Ureter (tissue), 1 donor: ENCODE data around the gene PA2G4. TPM values are rescaled to one million over a fixed set of nuclear protein-coding genes. Genes with fewer than 3 reads are reported as not detected.

Experiments
- DNase-seq: peaks from one replicate; pipeline ENCODE4 v3.0.0-alpha.2; 2020; ENCODE audit warnings: low spot score
- total RNA-seq: library from RNA; stranded (reverse); gene quantifications from one replicate; pipeline ENCODE4 v1.2.4, GENCODE V29; 2023
- donor health status: DM: yes; HTN: yes; CAD: no.

PA2G4 gene
- total RNA-seq, 1 donor from 2014 or later = 139 TPM

DNA sequence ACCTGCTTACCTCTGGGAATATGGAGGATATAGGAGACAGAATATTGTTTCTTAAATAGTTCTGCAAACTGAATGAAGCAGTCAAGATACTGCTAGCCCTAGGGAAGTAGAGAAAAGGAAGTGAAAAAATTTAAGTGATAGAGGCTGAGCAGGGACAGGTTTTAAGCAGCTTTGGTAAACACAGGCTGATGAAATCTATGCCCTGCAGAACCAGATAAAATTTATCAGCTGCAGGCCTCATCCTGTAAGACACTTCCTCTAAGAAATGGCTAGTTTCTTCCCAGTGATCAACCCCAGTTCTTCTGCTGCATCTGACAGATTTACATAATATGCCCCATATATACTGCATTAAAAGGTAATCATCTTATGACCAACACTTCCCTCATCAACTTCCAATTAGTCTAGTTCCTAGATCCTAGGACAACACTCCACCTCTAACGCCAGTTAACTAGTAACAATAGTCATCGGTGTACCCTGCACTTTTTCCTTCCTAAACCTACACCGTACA lies 22.4 kb downstream of the PA2G4 start:
- DNase-seq = no peak

- no peak for DNase-seq
Observed at GRCh38 chr12:56127485-56127887, 23.1 kb downstream of the PA2G4 start.

- peak; percentile 99 for DNase-seq
Observed at GRCh38 chr12:56127888-56128669, 23.7 kb downstream of the PA2G4 start, which contains the start of gene ESYT1. TSS of gene ESYT1 (plus strand) at chr12:56128267. CDS start at chr12:56128320, 53 bp downstream.

DNA sequence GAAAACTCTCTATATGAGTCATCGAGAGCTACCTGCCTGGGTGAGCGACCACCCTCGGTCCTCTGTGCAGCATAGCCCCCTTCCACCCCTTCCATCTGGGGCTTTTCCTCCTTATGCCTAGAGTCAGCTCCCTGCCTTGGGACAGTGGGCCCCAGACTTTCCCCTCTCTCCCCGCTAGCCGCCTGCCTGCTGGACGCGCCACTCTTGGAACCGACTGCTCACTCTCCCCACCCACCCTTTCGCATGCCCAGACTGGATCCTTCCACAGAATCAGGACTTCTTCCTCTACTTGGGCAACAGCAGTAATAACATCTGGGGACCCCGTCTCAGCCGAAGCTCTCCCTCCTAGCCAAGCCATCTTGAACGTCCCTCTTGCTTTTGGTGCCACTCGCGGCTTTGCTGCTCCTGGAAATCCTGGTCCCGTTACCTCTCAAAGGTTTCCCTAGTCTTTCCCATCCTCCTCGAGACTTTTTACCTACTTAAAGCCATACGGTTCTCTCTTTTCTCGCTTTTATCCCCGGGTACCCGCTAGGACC lies 24.4 kb downstream of the PA2G4 start:
- DNase-seq = no peak

- peak; percentile 77 for DNase-seq
Observed at GRCh38 chr12:56129206-56129941, 25.0 kb downstream of the PA2G4 start.

DNA sequence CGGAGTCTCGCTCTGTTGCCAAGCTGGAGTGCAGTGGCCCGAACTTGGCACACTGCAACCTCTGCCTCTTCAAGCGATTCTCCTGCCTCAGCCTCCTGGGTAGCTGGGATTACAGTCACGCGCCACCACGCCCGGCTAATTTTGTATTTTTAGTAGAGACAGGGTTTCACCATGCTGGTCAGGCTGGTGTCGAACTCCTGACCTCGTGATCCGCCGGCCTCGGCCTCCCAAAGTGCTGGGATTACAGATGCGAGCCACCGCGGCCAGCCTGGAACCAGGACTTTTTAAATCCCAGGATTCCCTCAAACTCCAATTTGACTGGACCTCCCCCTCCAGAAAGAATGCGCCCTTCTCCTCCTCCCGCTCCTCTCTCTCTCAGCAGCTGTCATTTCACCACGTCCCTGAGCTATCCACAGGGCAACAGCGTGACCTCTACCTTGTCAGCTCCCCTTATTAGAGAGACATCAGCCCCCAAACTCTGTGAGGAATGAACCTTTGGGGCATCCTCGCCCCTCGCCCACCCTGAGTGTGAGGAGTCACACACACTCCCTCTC lies 25.7 kb downstream of the PA2G4 start:
- DNase-seq = no peak

GRCh38 chr12:56130876-56131275 lies 26.5 kb downstream of the PA2G4 start:
- no peak for DNase-seq

- no peak for DNase-seq
Observed at GRCh38 chr12:56134897-56135296, 30.5 kb downstream of the PA2G4 start.

GRCh38 chr12:56137853-56138571 lies 33.7 kb downstream of the PA2G4 start:
- DNase-seq = no peak

- DNase-seq = no peak
Observed at GRCh38 chr12:56141946-56142784, 37.8 kb downstream of the PA2G4 start.

DNA sequence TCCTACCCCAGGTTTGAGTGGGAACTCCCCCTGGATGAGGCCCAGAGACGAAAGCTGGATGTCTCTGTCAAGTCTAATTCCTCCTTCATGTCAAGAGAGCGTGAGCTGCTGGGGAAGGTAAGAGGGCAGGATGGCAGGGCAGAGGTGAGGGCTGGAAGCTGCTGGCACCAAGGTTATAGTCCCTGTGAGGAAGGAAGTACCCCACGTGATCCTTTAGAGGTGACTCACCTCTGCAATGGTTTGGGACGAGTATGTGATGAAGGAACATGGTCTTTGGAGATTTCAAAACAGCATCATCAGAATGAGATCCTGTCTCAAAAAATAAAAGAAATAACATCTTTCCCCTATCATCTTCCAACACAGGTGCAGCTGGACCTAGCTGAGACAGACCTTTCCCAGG lies 38.9 kb downstream of the PA2G4 start:
- DNase-seq = no peak

DNA sequence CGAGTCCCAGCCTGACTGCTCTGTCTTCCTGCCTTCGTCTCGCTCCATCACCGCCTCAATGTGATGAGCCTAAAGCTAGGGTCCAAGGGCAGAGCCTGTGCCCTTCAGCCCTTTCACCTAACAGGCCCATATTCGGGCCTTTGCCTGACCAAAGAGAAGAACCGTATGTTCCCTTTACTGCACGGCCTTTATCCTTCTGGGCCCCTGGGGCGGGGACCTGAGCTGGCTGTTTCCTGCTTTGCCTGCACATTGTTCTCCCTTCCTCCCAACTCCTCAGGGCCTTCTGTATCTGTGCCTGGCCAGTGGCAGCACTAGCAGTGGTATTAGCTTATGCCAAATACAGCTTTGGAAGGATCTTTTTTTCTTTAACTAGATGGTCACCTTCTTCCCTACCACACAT lies 39.5 kb downstream of the PA2G4 start:
- no peak for DNase-seq

DNA sequence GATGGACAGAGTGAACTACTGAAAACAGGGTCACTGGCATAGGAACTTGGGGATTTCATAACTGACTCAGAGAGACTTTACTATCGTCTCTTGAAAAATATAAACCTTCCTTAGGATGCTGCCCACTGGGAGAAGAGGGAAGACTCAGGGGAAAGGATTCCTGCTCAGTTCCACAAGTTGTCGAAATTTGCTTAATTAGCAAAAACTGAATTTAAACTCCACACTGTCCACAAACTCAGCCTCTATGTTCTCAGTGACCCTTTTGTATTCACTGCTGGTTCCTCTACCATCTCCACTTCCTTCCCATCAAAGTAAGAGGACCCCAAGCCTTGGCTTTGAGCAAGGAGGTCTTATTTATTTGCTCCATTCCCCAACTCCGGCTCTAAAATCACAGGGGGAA lies 40.9 kb downstream of the PA2G4 start:
- no peak for DNase-seq

DNA sequence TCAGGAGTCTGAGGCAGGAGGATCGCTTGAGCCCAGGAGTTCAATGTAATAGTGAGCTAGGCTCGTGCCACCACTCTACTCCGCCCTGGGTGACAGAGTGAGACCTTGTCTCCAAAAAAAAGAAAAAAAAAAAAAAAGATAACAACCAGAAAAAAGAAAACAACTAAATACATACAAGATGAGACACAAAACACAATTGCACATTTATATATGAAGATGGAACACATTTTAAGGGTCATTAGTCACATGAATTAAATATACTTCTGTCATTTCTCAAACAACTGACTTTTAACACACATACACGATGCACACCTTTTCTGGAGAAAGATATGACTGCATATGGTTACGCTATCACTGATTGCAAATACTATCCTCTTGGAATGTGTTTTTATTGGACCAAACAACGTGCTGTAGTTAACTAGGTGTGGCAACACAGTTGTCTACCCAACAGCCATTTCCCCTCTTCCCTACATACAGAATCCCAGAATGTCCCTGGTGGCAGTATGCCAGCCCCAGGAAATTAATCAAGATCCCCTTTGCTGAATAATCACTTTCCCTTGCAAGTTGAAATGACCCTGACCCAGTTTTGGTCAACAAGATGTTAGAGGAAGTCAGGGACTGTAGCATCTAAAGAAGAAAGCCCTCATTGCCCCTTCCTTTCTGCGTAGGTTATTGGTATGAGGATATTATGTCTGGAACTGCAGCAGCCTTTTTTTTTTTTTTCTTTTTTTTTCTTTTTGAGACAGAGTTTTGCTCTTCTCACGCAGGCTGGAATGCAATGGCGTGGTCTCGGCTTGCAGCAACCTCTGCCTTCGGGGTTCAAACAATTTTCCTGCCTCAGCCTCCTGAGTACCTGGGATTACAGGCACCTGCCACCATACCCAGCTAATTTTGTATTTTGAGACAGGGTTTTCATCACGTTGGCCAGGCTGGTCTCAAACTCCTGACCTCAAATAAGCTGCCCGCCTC lies 42.4 kb downstream of the PA2G4 start:
- DNase-seq = no peak

GRCh38 chr12:56150563-56150962 lies 46.2 kb downstream of the PA2G4 start:
- DNase-seq = no peak

DNA sequence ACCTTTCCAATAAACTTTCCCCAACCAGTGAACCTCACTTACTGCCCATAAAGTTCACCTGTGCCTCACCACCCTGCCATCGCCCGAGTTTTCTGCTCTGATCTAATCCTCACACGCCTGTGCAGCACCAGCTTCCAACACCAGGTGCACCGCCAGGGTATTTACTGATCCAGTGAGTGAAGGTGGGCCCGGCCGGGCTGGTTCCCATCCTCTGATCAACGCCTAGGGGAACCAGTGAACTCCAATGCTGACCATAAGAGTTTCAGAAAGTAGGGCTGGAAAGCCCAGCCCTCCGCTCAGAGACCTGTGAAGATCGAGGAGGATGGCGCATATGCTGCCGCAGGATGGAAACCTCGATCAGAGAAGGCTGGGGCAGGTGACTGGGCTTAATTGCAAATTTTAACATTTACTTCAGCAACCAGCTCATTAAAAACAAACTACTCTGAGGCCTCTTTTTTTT lies 47.3 kb downstream of the PA2G4 start:
- DNase-seq = no peak

DNA sequence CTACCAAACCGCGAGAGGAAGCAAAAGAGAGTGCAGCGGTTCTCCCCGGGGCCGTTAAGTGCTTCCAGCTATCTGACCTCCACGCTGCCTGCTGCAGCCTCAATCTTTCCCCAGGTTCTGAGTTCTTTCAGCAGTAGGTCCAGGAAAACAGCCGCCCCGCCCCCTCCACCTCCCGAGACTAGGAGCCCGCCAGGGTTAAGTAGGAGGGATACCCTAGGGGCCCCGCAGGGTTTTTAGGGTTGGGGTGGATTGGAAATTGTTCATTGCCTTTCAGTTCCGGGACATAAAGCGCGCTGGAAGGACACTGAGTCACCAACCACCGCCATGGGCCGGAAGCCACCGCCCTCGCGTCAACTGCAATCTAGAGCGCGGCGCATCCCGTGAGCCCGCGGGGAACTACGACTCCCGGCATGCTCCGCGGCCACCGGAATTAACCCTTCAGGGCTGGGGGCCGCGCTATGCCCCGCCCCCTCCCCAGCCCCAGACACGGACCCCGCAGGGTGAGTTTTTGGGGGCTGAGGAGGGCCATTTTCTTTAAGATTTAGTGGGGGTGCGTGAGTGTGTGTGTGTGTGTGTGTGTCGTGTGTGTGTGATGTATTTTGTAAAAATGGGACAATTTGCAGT lies 47.9 kb downstream of the PA2G4 start, which contains the start of gene MYL6B:
TSS of gene MYL6B (plus strand) at position 456 of the 624 bp plus-strand sequence. CDS start 1,332 bp downstream, outside the sequence.
- peak; percentile 95 for DNase-seq

GRCh38 chr12:56152756-56153677 lies 48.7 kb downstream of the PA2G4 start:
- DNase-seq = no peak
